ENCODE results near the gene PAGE4. TPM values are rescaled to one million over a fixed set of nuclear protein-coding genes. Genes with fewer than 3 reads are reported as not detected.

Gene PAGE4
- total RNA-seq, 5 donors from 2014 or later (not counting 1 experiment from before 2014, with no cell fraction given): not detected

- Histone ChIP-seq H3K27me3 (replicated peaks in 1 of 2; ENCODE audit: control insufficient read depth in 2 of 2, extremely low read depth in 1 of 2, insufficient read depth in 2 of 2, low read length in 1 of 2) (no peaks in the 10 kb centered on the region), H3K9me3 (no peaks in the 10 kb centered on the region), H3K36me3 (ENCODE audit: control insufficient read depth in 2 of 2, extremely low read depth in 1 of 2, insufficient read depth in 1 of 2, low read length in 1 of 2) (no peaks in the 10 kb centered on the region), H3K4me3 (ENCODE audit: control insufficient read depth in 1 of 2, extremely low read depth in 1 of 2, low read length in 1 of 2) (no peak overlapping the region), H3K27ac (ENCODE audit: low read length) (no peak overlapping the region), H3K4me1 (ENCODE audit: control insufficient read depth in 1 of 2, extremely low read depth in 1 of 2, insufficient read depth in 2 of 2, low read length in 2 of 2) (no peaks in the 10 kb centered on the region)
- DNase-seq: no peak
- Mint-ChIP-seq H3K36me3 (no peaks in the 10 kb centered on the region), H3K4me1 (no peaks in the 10 kb centered on the region), H3K27me3 (peaks cover 0 to 11% of the 10 kb centered on the region in 2 donors), H3K4me3 (no peak overlapping the region), H3K27ac (no peak overlapping the region), H3K9me3 (peaks cover 0 to 6% (median 4%) of the 10 kb centered on the region in 3 donors)
- POLR2A ChIA-PET: no interaction called here
- CTCF ChIA-PET: no interaction called here
- whole genome bisulfite sequencing (ENCODE audit: insufficient coverage): 40% methylated on average over 1 of the region's 4 CpGs
- no peak for ATAC-seq (replicated peaks in 1 of 4)
Measured at GRCh38 chrX:49812177-49812576, 16.9 kb upstream of the PAGE4 start.

GRCh38 chrX:49816435-49816834 is 12.7 kb upstream of the PAGE4 start:
- no peaks in the 10 kb centered on the region for H3K4me1 Mint-ChIP-seq
- ATAC-seq (replicated peaks in 1 of 4): no peak
- H3K9me3 ChIP-seq: no peaks in the 10 kb centered on the region
- H3K27ac Mint-ChIP-seq: no peak overlapping the region
- H3K27me3 Mint-ChIP-seq: peaks cover 0 to 11% of the 10 kb centered on the region in 2 donors
- no peaks in the 10 kb centered on the region for H3K36me3 ChIP-seq (ENCODE audit: control insufficient read depth in 2 of 2, extremely low read depth in 1 of 2, insufficient read depth in 1 of 2, low read length in 1 of 2)
- H3K4me1 ChIP-seq (ENCODE audit: control insufficient read depth in 1 of 2, extremely low read depth in 1 of 2, insufficient read depth in 2 of 2, low read length in 2 of 2): no peaks in the 10 kb centered on the region
- no peak for DNase-seq
- H3K9me3 Mint-ChIP-seq: no peaks in the 10 kb centered on the region
- H3K4me3 Mint-ChIP-seq: no peak overlapping the region
- no peak overlapping the region for H3K4me3 ChIP-seq (ENCODE audit: control insufficient read depth in 1 of 2, extremely low read depth in 1 of 2, low read length in 1 of 2)
- ChIA-PET POLR2A (no interaction called here), CTCF (no interaction called here)
- WGBS (ENCODE audit: insufficient coverage): no CpG with 5 or more reads among the region's 4 CpGs
- no peaks in the 10 kb centered on the region for H3K27me3 ChIP-seq (replicated peaks in 1 of 2; ENCODE audit: control insufficient read depth in 2 of 2, extremely low read depth in 1 of 2, insufficient read depth in 2 of 2, low read length in 1 of 2)
- H3K27ac ChIP-seq (ENCODE audit: low read length): no peak overlapping the region
- no peaks in the 10 kb centered on the region for H3K36me3 Mint-ChIP-seq

- no peaks in the 10 kb centered on the region for H3K36me3 Mint-ChIP-seq
- DNase-seq (peak in 1 of 35 experiments; percentile 12), ATAC-seq (replicated peaks in 1 of 4) (no peak)
- H3K27me3 Mint-ChIP-seq: peaks cover 0 to 12% of the 10 kb centered on the region in 2 donors
- Histone ChIP-seq H3K27ac (ENCODE audit: low read length) (no peak overlapping the region), H3K4me3 (ENCODE audit: control insufficient read depth in 1 of 2, extremely low read depth in 1 of 2, low read length in 1 of 2) (no peak overlapping the region), H3K36me3 (ENCODE audit: control insufficient read depth in 2 of 2, extremely low read depth in 1 of 2, insufficient read depth in 1 of 2, low read length in 1 of 2) (no peaks in the 10 kb centered on the region), H3K9me3 (no peaks in the 10 kb centered on the region), H3K27me3 (replicated peaks in 1 of 2; ENCODE audit: control insufficient read depth in 2 of 2, extremely low read depth in 1 of 2, insufficient read depth in 2 of 2, low read length in 1 of 2) (peaks cover 0 to 4% of the 10 kb centered on the region in 2 experiments), H3K4me1 (ENCODE audit: control insufficient read depth in 1 of 2, extremely low read depth in 1 of 2, insufficient read depth in 2 of 2, low read length in 2 of 2) (no peaks in the 10 kb centered on the region)
- H3K27ac Mint-ChIP-seq: no peak overlapping the region
- POLR2A ChIA-PET: no interaction called here
- WGBS (ENCODE audit: insufficient coverage): no CpG with 5 or more reads among the region's 8 CpGs
- no peaks in the 10 kb centered on the region for H3K9me3 Mint-ChIP-seq
- peaks cover 0 to 4% (median 0%) of the 10 kb centered on the region in 3 donors for H3K4me1 Mint-ChIP-seq
- no peak overlapping the region for H3K4me3 Mint-ChIP-seq
- CTCF ChIA-PET: no interaction called here
Measured at GRCh38 chrX:49838374-49838773, 9.3 kb downstream of the PAGE4 start.

GRCh38 chrX:49840679-49841078 is 11.6 kb downstream of the PAGE4 start:
- H3K4me3 Mint-ChIP-seq: no peak overlapping the region
- ATAC-seq (replicated peaks in 1 of 4): peak in 1 of 4 experiments; percentile 55

DNA sequence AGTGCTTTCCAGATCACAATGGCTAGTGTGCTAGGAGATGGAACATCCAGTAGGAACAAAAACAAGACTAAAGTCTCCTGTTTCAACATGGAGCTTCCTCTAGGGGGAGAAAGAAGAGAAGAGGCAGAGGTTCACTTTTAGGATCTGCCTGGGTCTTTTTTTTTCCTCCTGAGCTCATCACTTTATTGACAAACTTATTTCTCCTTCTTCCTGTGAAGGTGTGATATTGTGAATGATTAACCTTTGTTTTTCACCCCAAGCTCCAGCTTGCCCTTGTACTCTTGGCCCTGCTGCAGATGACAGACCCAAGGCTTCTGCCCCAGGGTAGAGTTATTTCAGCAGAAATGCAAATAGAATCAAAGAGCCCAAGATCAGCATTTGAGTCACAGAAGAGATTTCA is 13.5 kb downstream of the PAGE4 start:
- Histone ChIP-seq H3K4me1 (ENCODE audit: control insufficient read depth in 1 of 2, extremely low read depth in 1 of 2, insufficient read depth in 2 of 2, low read length in 2 of 2) (no peaks in the 10 kb centered on the region), H3K27me3 (replicated peaks in 1 of 2; ENCODE audit: control insufficient read depth in 2 of 2, extremely low read depth in 1 of 2, insufficient read depth in 2 of 2, low read length in 1 of 2) (no peaks in the 10 kb centered on the region), H3K27ac (ENCODE audit: low read length) (no peak overlapping the region), H3K4me3 (ENCODE audit: control insufficient read depth in 1 of 2, extremely low read depth in 1 of 2, low read length in 1 of 2) (no peak overlapping the region), H3K9me3 (no peaks in the 10 kb centered on the region), H3K36me3 (ENCODE audit: control insufficient read depth in 2 of 2, extremely low read depth in 1 of 2, insufficient read depth in 1 of 2, low read length in 1 of 2) (no peaks in the 10 kb centered on the region)
- ChIA-PET POLR2A (no interaction called here), CTCF (no interaction called here)
- no peaks in the 10 kb centered on the region for H3K36me3 Mint-ChIP-seq
- H3K4me3 Mint-ChIP-seq: no peak overlapping the region
- no peaks in the 10 kb centered on the region for H3K9me3 Mint-ChIP-seq
- H3K27ac Mint-ChIP-seq: no peak overlapping the region
- H3K4me1 Mint-ChIP-seq: peaks cover 0 to 4% (median 0%) of the 10 kb centered on the region in 3 donors
- no peak for DNase-seq
- H3K27me3 Mint-ChIP-seq: peaks cover 0 to 30% of the 10 kb centered on the region in 2 donors
- no peak for ATAC-seq (replicated peaks in 1 of 4)

More at GRCh38 chrX:49840679-49841078, 11.6 kb downstream of the PAGE4 start:
- ChIA-PET POLR2A (no interaction called here), CTCF (no interaction called here)
- no peak overlapping the region for H3K27ac Mint-ChIP-seq
- H3K27me3 Mint-ChIP-seq: peaks cover 0 to 23% of the 10 kb centered on the region in 2 donors
- no peaks in the 10 kb centered on the region for H3K9me3 Mint-ChIP-seq
- H3K36me3 ChIP-seq (ENCODE audit: control insufficient read depth in 2 of 2, extremely low read depth in 1 of 2, insufficient read depth in 1 of 2, low read length in 1 of 2): no peaks in the 10 kb centered on the region
- no peaks in the 10 kb centered on the region for H3K9me3 ChIP-seq
- H3K27me3 ChIP-seq (replicated peaks in 1 of 2; ENCODE audit: control insufficient read depth in 2 of 2, extremely low read depth in 1 of 2, insufficient read depth in 2 of 2, low read length in 1 of 2): peaks cover 0 to 4% of the 10 kb centered on the region in 2 experiments
- no peaks in the 10 kb centered on the region for H3K4me1 ChIP-seq (ENCODE audit: control insufficient read depth in 1 of 2, extremely low read depth in 1 of 2, insufficient read depth in 2 of 2, low read length in 2 of 2)
- H3K27ac ChIP-seq (ENCODE audit: low read length): no peak overlapping the region
- WGBS (ENCODE audit: insufficient coverage): 60% methylated on average over 1 of the region's 3 CpGs
- H3K4me1 Mint-ChIP-seq: peaks cover 0 to 4% (median 0%) of the 10 kb centered on the region in 3 donors
- H3K36me3 Mint-ChIP-seq: no peaks in the 10 kb centered on the region
- H3K4me3 ChIP-seq (ENCODE audit: control insufficient read depth in 1 of 2, extremely low read depth in 1 of 2, low read length in 1 of 2): no peak overlapping the region
- peak in 25 of 35 experiments; percentile 0 to 48 (median 17) for DNase-seq

GRCh38 chrX:49844611-49845010 is 15.5 kb downstream of the PAGE4 start:
- CTCF ChIA-PET: no interaction called here
- ATAC-seq (replicated peaks in 1 of 4): no peak

More at GRCh38 chrX:49844611-49845010, 15.5 kb downstream of the PAGE4 start:
- no peak for DNase-seq
- no peaks in the 10 kb centered on the region for H3K9me3 ChIP-seq
- POLR2A ChIA-PET: no interaction called here
- H3K27ac ChIP-seq (ENCODE audit: low read length): no peak overlapping the region
- Mint-ChIP-seq H3K9me3 (no peaks in the 10 kb centered on the region), H3K27ac (no peak overlapping the region), H3K36me3 (no peaks in the 10 kb centered on the region), H3K27me3 (peaks cover 3 to 29% of the 10 kb centered on the region in 2 donors), H3K4me1 (peaks cover 0 to 4% (median 0%) of the 10 kb centered on the region in 3 donors), H3K4me3 (no peak overlapping the region)
- no peak overlapping the region for H3K4me3 ChIP-seq (ENCODE audit: control insufficient read depth in 1 of 2, extremely low read depth in 1 of 2, low read length in 1 of 2)
- H3K4me1 ChIP-seq (ENCODE audit: control insufficient read depth in 1 of 2, extremely low read depth in 1 of 2, insufficient read depth in 2 of 2, low read length in 2 of 2): no peaks in the 10 kb centered on the region
- no peaks in the 10 kb centered on the region for H3K36me3 ChIP-seq (ENCODE audit: control insufficient read depth in 2 of 2, extremely low read depth in 1 of 2, insufficient read depth in 1 of 2, low read length in 1 of 2)
- no peaks in the 10 kb centered on the region for H3K27me3 ChIP-seq (replicated peaks in 1 of 2; ENCODE audit: control insufficient read depth in 2 of 2, extremely low read depth in 1 of 2, insufficient read depth in 2 of 2, low read length in 1 of 2)
- WGBS (ENCODE audit: insufficient coverage): no CpG with 5 or more reads among the region's 8 CpGs
